Epithelial cell of esophagus (primary cell): ENCODE measurements around the gene NTN1.
"Not testable (repeated sequence)": the region's sequence is repeated elsewhere in the genome, so short reads cannot be mapped to it uniquely, and the experiment has no call there.

Source experiments
- DNase-seq: peaks from one replicate; pipeline ENCODE4 v3.0.0; 2010; ENCODE audit warnings: low read depth
- H3K4me3 ChIP-seq: 2 replicates; pipeline ENCODE4 v1.5.1; 2011; ENCODE audit warnings: mild to moderate bottlenecking, low read length, control low read depth
- TF ChIP-seq, protein P1 (sequence below): IDR thresholded peaks from 2 replicates; pipeline ENCODE4 v1.5.1; 2011; ENCODE audit warnings: low read depth, mild to moderate bottlenecking, low read length, control low read depth, inconsistent platforms; ENCODE audit not compliant: insufficient read depth; ENCODE audit errors: missing control alignments

Gene NTN1

DNA sequence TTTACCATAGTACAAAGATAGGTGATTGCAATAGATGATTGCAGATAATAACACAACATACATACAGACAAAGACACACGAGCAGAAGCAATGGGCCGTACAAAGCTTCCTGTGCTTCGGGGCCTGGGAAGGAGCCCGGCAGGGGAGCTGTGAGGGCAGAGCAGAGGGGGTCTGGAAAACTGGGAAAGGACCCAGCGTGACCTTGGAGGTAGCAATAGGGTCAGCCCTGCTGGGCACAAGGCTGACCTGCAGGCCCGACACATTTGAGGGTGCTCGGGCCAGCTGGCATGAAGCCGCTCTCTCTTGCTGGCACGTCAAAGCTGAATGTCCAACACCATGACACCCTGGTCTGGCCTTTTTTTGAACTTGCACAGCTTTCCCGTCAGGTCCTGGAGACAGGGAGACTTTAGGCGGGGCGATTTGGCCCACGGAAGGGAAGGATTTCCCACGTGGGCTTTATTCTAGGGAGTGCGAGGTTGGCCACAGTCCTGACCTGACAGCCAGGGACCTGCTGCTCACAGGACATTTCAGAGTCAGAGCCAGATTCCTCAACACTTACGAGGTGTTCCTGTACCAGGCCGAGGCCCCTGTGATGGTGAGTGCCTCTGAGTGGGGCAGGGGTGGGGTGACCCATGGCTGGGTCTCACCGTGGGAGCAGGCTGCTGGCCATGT, 83.2 kb downstream of the NTN1 start:
- no peak for DNase-seq
- H3K4me3 ChIP-seq = no peak overlapping the region
- TF ChIP-seq, protein P1, sequence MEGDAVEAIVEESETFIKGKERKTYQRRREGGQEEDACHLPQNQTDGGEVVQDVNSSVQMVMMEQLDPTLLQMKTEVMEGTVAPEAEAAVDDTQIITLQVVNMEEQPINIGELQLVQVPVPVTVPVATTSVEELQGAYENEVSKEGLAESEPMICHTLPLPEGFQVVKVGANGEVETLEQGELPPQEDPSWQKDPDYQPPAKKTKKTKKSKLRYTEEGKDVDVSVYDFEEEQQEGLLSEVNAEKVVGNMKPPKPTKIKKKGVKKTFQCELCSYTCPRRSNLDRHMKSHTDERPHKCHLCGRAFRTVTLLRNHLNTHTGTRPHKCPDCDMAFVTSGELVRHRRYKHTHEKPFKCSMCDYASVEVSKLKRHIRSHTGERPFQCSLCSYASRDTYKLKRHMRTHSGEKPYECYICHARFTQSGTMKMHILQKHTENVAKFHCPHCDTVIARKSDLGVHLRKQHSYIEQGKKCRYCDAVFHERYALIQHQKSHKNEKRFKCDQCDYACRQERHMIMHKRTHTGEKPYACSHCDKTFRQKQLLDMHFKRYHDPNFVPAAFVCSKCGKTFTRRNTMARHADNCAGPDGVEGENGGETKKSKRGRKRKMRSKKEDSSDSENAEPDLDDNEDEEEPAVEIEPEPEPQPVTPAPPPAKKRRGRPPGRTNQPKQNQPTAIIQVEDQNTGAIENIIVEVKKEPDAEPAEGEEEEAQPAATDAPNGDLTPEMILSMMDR = no peak

DNA sequence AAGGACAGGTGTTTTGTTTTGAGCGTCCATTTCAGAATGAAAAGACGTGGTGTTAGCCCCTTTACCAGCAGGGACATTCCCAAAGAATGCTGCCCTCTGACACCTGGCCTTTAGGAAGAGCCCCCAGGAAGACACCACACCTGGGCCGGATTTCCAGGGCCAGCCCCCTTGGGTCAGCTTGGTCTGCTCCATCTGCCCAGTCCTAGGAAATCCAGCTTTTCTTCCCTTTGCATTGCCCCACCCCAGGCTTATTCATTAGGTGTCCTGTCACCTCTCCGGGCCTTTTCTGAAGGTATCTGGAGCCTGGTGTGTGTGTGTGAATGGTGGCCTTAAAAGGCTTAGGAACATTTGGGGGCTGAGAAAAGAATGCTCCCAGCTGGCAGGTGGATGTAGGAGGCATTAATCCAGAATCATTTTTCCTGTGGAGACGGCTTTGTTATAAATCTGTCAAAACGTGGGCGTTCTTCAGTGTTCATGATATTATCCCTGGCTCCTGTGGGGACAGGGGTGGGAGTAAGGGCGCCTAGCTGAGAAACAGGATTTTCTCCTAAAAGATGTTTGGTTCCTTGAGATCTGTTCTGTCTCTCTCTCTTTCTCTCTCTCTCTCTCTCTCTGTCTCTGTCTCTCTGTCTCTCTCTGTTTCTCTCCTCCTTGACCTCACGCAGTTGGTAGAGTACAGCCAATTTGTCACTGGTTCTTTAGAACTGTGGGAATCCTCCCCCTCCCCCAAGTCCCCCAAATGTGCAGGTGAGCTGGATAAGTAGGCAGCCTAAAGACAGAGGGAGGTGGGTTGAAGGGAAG, 84.0 kb downstream of the NTN1 start:
- no peak overlapping the region for H3K4me3 ChIP-seq
- no peak for DNase-seq
- TF ChIP-seq, protein P1 = no peak

DNA sequence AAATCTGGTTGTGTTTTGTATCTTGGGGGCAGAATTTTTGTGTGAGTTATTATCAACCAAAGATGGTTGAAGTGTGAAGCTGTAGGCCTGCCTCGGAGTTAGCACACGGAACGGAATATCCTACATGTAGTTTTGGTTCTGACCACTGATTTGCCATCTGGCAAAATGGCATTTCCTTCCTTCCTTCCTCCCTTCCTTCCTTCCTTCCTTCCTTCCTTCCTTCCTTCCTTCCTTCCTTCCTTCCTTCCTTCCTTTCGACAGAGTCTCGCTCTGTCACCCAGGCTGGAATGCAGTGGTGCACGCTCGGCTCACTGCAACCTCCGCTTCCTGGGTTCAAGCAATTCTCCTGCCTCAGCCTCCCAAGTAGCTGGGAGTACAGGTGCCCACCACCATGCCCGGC, 85.0 kb downstream of the NTN1 start:
- not testable (repeated sequence) for H3K4me3 ChIP-seq, DNase-seq

DNA sequence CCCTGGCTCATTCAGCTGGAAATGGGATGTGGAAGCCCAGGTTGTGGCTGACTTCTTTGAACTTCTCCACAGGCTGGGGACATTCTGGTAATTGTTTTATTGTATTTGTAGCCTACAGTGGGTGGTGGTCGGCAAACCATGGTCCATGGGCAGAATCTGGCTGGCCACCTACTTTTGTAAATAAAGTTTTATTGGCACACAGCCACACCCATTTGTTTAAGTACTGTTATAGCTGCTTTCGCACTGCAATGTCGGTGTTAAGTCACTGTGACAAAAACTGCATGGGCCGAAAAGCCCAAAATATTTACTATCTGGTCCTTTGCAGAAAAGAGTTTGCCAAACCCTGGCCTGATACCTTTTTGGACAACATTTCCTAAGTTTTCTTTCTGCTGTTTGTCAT, 86.2 kb downstream of the NTN1 start:
- TF ChIP-seq, protein P1 = no peak
- no peak for DNase-seq

DNA sequence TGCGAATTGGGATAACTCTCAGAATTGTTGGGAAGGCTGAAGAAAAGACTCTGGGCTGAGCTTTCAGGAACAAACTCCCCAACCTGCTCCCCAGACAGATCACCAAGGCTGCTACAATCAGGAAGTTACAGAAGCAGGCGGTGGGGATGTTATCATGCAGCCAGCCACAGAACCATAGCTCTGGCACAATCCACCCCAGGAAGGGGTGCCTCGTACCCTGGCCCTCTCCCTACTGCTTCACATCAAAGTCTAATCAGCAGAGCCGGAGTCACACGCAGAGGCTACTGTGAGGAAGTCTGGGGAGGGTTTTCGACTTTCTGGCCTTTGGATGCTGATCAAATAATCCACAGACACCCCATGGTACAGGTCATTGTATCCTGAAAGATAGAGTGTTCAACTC, 86.8 kb downstream of the NTN1 start:
- TF ChIP-seq, protein P1 = no peak
- no peak overlapping the region for H3K4me3 ChIP-seq
- no peak for DNase-seq

More for the DNA sequence above, 86.2 kb downstream of the NTN1 start:
- H3K4me3 ChIP-seq = no peak overlapping the region

DNA sequence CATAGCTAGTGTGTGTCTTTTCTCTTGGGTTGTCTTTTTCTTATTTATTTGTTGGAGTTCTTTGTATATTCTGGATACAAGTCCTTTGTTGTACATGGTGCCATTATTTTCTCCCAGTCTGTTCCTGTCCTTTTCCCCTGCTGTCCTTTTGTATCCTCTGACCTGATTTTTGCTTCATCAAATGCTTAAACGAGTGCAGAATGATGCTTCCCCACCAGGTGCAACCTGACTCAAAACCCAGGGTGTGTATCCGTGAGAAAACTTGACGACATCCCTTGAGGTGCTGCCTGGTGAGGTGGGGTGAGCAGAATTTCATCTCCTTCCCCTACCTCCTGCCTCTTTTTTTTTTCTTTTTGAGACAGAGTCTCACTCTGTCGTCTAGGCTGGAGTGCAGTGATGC, 88.6 kb downstream of the NTN1 start:
- no peak overlapping the region for H3K4me3 ChIP-seq
- TF ChIP-seq, protein P1 = no peak
- DNase-seq = no peak

DNA sequence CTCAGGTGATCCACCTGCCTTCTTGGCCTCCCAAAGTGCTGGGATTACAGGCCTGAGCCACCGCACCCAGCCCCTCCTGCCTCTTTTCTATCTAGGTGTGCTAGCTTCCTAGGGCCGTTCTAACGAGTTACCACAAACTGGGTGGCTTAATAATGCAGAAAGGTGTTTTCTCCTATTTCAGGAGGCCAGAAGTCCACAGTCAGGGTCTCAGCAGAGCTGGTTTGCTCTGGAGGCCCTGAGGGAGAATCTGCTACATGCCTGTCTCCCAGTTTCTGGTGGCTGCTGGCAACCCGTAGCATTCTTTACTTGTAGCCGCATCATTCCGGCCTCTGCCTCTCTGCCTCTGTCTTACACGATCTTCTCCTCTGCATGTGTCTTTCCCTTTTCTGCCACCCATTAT, 89.2 kb downstream of the NTN1 start:
- H3K4me3 ChIP-seq = no peak overlapping the region
- no peak for DNase-seq
- TF ChIP-seq, protein P1 = no peak
